Loucy (cell line): Measurements from ENCODE around the gene MGAT5B.

Experiments
- H2AFZ ChIP-seq: fragments of 200-600 bp; sonication (generic); 2 replicates; pipeline ENCODE4 v1.6.0; 2016; ENCODE audit warnings: antibody characterized with exemption, mild to moderate bottlenecking, low read length, moderate library complexity
- H3F3A ChIP-seq: fragments of 200-600 bp; 2 replicates; pipeline ENCODE4 v1.6.0; 2016; ENCODE audit warnings: antibody characterized with exemption, low read depth, mild to moderate bottlenecking
- H3K27me3 ChIP-seq: fragments of 200-600 bp; sonication (generic); 2 replicates; pipeline ENCODE4 v1.6.1; 2014; ENCODE audit warnings: low read length, mild to moderate bottlenecking; ENCODE audit not compliant: insufficient read depth, poor library complexity, severe bottlenecking
- H3K36me3 ChIP-seq: fragments of 200-600 bp; sonication (generic); 2 replicates; pipeline ENCODE4 v1.6.1; 2016; ENCODE audit warnings: low read length; ENCODE audit not compliant: insufficient read depth
- H3K4me1 ChIP-seq: fragments of 200-600 bp; sonication (generic); 2 replicates; pipeline ENCODE4 v1.5.1; 2014; ENCODE audit warnings: low read length, mild to moderate bottlenecking; ENCODE audit not compliant: insufficient read depth, poor library complexity, severe bottlenecking
- H3K4me2 ChIP-seq: fragments of 200-600 bp; sonication (generic); 2 replicates; pipeline ENCODE4 v1.6.0; 2014; ENCODE audit warnings: antibody characterized with exemption, low read length, low read depth, mild to moderate bottlenecking; ENCODE audit not compliant: poor library complexity, severe bottlenecking
- H3K4me3 ChIP-seq: fragments of 200-600 bp; sonication (generic); 2 replicates; pipeline ENCODE4 v1.5.1; 2014; ENCODE audit warnings: low read length, mild to moderate bottlenecking, mixed read lengths; ENCODE audit not compliant: poor library complexity, severe bottlenecking
- H3K79me2 ChIP-seq: fragments of 200-600 bp; sonication (generic); 2 replicates; pipeline ENCODE4 v1.6.1; 2014; ENCODE audit warnings: low read length; ENCODE audit not compliant: insufficient read depth
- H3K9ac ChIP-seq: fragments of 200-600 bp; sonication (generic); 2 replicates; pipeline ENCODE4 v1.6.0; 2014; ENCODE audit warnings: mild to moderate bottlenecking, low read depth, low read length, moderate library complexity; ENCODE audit not compliant: poor library complexity, severe bottlenecking
- H3K9me2 ChIP-seq: fragments of 200-600 bp; sonication (generic); replicated peaks from 2 replicates; pipeline ENCODE4 v1.6.1; 2016; ENCODE audit warnings: low read depth, low read length, mixed read lengths
- H3K9me3 ChIP-seq: fragments of 200-600 bp; sonication (generic); 2 replicates; pipeline ENCODE4 v1.6.1; 2014; ENCODE audit warnings: mild to moderate bottlenecking, antibody characterized with exemption, low read length, low read depth; ENCODE audit not compliant: insufficient read depth
- H4K20me1 ChIP-seq: fragments of 200-600 bp; sonication (generic); 2 replicates; pipeline ENCODE4 v1.6.0; 2014; ENCODE audit warnings: antibody characterized with exemption, low read length, mild to moderate bottlenecking; ENCODE audit not compliant: insufficient read depth, poor library complexity, severe bottlenecking
- EZH2phosphoT487 ChIP-seq: fragments of 200-600 bp; IDR thresholded peaks from 2 replicates; pipeline ENCODE4 v1.6.1; 2018; ENCODE audit warnings: antibody characterized with exemption, mild to moderate bottlenecking, moderate library complexity, borderline replicate concordance
- TF ChIP-seq, protein P1 (sequence below): fragments of 200-600 bp; sonication (generic); conservative IDR thresholded peaks from 2 replicates; pipeline ENCODE4 v1.5.1; 2014; ENCODE audit warnings: mild to moderate bottlenecking, antibody characterized with exemption, low read length

MGAT5B gene

GRCh38 chr17:76926237-76926866, 58.1 kb downstream of the MGAT5B start:
- Histone ChIP-seq H3K9me3 (no peaks in the 10 kb centered on the region), H3K9ac (no peak overlapping the region), H4K20me1 (no peaks in the 10 kb centered on the region), H2AFZ (no peak overlapping the region), H3K36me3 (no peaks in the 10 kb centered on the region), H3K9me2 (no peaks in the 10 kb centered on the region), H3K4me1 (no peaks in the 10 kb centered on the region), H3K4me3 (no peak overlapping the region), H3K4me2 (no peak overlapping the region), H3F3A (no peaks in the 10 kb centered on the region), H3K79me2 (no peaks in the 10 kb centered on the region), H3K27me3 (no peaks in the 10 kb centered on the region)
- TF ChIP-seq EZH2phosphoT487 = no peak
- TF ChIP-seq, protein P1, sequence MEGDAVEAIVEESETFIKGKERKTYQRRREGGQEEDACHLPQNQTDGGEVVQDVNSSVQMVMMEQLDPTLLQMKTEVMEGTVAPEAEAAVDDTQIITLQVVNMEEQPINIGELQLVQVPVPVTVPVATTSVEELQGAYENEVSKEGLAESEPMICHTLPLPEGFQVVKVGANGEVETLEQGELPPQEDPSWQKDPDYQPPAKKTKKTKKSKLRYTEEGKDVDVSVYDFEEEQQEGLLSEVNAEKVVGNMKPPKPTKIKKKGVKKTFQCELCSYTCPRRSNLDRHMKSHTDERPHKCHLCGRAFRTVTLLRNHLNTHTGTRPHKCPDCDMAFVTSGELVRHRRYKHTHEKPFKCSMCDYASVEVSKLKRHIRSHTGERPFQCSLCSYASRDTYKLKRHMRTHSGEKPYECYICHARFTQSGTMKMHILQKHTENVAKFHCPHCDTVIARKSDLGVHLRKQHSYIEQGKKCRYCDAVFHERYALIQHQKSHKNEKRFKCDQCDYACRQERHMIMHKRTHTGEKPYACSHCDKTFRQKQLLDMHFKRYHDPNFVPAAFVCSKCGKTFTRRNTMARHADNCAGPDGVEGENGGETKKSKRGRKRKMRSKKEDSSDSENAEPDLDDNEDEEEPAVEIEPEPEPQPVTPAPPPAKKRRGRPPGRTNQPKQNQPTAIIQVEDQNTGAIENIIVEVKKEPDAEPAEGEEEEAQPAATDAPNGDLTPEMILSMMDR = no peak

- Histone ChIP-seq H3K36me3 (no peaks in the 10 kb centered on the region), H3K4me3 (no peak overlapping the region), H3K4me2 (no peak overlapping the region), H4K20me1 (no peaks in the 10 kb centered on the region), H2AFZ (no peak overlapping the region), H3K79me2 (no peaks in the 10 kb centered on the region), H3K9me3 (no peaks in the 10 kb centered on the region), H3K9ac (no peak overlapping the region), H3K4me1 (no peaks in the 10 kb centered on the region), H3K9me2 (no peaks in the 10 kb centered on the region), H3K27me3 (no peaks in the 10 kb centered on the region), H3F3A (no peaks in the 10 kb centered on the region)
- TF ChIP-seq, protein P1 = no peak
- no peak for TF ChIP-seq EZH2phosphoT487
Measured at GRCh38 chr17:76927577-76927976, 59.4 kb downstream of the MGAT5B start.

GRCh38 chr17:76927982-76928381, 59.8 kb downstream of the MGAT5B start:
- no peak overlapping the region for H3K9ac ChIP-seq
- no peak overlapping the region for H3K4me3 ChIP-seq
- no peaks in the 10 kb centered on the region for H3K9me2 ChIP-seq
- H3K9me3 ChIP-seq = no peaks in the 10 kb centered on the region
- no peaks in the 10 kb centered on the region for H3K36me3 ChIP-seq
- no peaks in the 10 kb centered on the region for H3K27me3 ChIP-seq
- H3K79me2 ChIP-seq = no peaks in the 10 kb centered on the region
- no peak overlapping the region for H3K4me2 ChIP-seq
- H3K4me1 ChIP-seq = no peaks in the 10 kb centered on the region
- H3F3A ChIP-seq = no peaks in the 10 kb centered on the region
- no peak overlapping the region for H2AFZ ChIP-seq
- TF ChIP-seq EZH2phosphoT487 = no peak
- TF ChIP-seq, protein P1 = no peak
- H4K20me1 ChIP-seq = no peaks in the 10 kb centered on the region
